IMR-90 (cell line): ENCODE results near the gene PTK6. TPM values are rescaled to one million over a fixed set of nuclear protein-coding genes. Genes with fewer than 3 reads are reported as not detected.

Source experiments
- ATAC-seq: fragments of 200-7000 bp; cut with Tn5 transposase; 2 replicates; pipeline ENCODE4 v1.9.1; 2020; ENCODE audit warnings: low read depth, mild to moderate bottlenecking, moderate library complexity
- BruUV-seq: library from RNA; stranded (reverse); fragments of 400-500 nt; replicated peaks from 2 replicates; lab custom pipeline; 2021; lab: Mats Ljungman, UMichigan
- CTCF ChIA-PET: fragments of 300-600 bp; formaldehyde crosslinking; extraction: SDS; loops from one replicate; lab custom pipeline; 2021; ENCODE audit warnings: antibody characterized with exemption; lab: Yijun Ruan, JAX
- POLR2A ChIA-PET: fragments of 300-600 bp; sonication (Branson Sonifier 250); formaldehyde crosslinking; loops from one replicate; lab custom pipeline; 2022; ENCODE audit warnings: antibody characterized with exemption; ENCODE audit not compliant: unreplicated experiment; lab: Charles Lee
- DNase-seq: peaks from one replicate; pipeline ENCODE4 v3.0.0; 2013
- H2AFZ ChIP-seq: replicated peaks from 2 replicates; pipeline ENCODE3; 2013; ENCODE audit warnings: low read length, mild to moderate bottlenecking; ENCODE audit not compliant: poor library complexity
- H2AK5ac ChIP-seq: 2 replicates; pipeline ENCODE4 v1.6.1; 2013; ENCODE audit warnings: low read depth, low read length, inconsistent platforms
- H2AK9ac ChIP-seq: replicated peaks from 2 replicates; pipeline ENCODE3; 2013; ENCODE audit warnings: mild to moderate bottlenecking, low read depth, low read length, moderate library complexity; ENCODE audit not compliant: poor library complexity
- H2BK120ac ChIP-seq: 2 replicates; pipeline ENCODE4 v1.6.1; 2013; ENCODE audit warnings: low read depth, low read length, inconsistent platforms
- H2BK15ac ChIP-seq: 3 replicates; pipeline ENCODE4 v1.6.1; 2013; ENCODE audit warnings: low read depth, low read length, inconsistent platforms
- H2BK20ac ChIP-seq: 2 replicates; pipeline ENCODE4 v1.6.1; 2013; ENCODE audit warnings: low read depth, mild to moderate bottlenecking, inconsistent platforms, low read length, moderate library complexity
- H2BK5ac ChIP-seq: 2 replicates; pipeline ENCODE4 v1.6.1; 2013; ENCODE audit warnings: mild to moderate bottlenecking, low read depth, low read length, inconsistent platforms; ENCODE audit not compliant: poor library complexity, severe bottlenecking
- H3K14ac ChIP-seq: replicated peaks from 2 replicates; pipeline ENCODE4 v1.6.1; 2013; ENCODE audit warnings: low read depth, low read length, inconsistent platforms
- H3K18ac ChIP-seq: 2 replicates; pipeline ENCODE4 v1.6.1; 2013; ENCODE audit warnings: low read depth, low read length, control low read depth
- H3K23ac ChIP-seq: 2 replicates; pipeline ENCODE4 v1.6.1; 2013; ENCODE audit warnings: low read depth, low read length, inconsistent platforms
- H3K27ac ChIP-seq: 2 replicates; pipeline ENCODE4 v1.5.1; 2013; ENCODE audit warnings: mild to moderate bottlenecking, control low read depth, low read length; ENCODE audit not compliant: insufficient read depth
- H3K27me3 ChIP-seq: 2 replicates; pipeline ENCODE4 v1.6.1; 2013; ENCODE audit warnings: low read length; ENCODE audit not compliant: control insufficient read depth, insufficient read depth
- H3K36me3 ChIP-seq: 2 replicates; pipeline ENCODE4 v1.6.1; 2013; ENCODE audit warnings: low read length, mixed read lengths; ENCODE audit not compliant: control insufficient read depth, insufficient read depth
- H3K4ac ChIP-seq: 2 replicates; pipeline ENCODE4 v1.6.1; 2013; ENCODE audit warnings: low read depth, low read length, inconsistent platforms
- H3K4me1 ChIP-seq: 2 replicates; pipeline ENCODE4 v1.6.1; 2013; ENCODE audit warnings: low read length, mixed read lengths; ENCODE audit not compliant: control insufficient read depth, insufficient read depth
- H3K4me2 ChIP-seq: 2 replicates; pipeline ENCODE4 v1.6.1; 2013; ENCODE audit warnings: low read depth, mild to moderate bottlenecking, control low read depth, low read length, moderate library complexity
- H3K4me3 ChIP-seq: 2 replicates; pipeline ENCODE4 v1.5.1; 2013; ENCODE audit warnings: low read depth, mild to moderate bottlenecking, control low read depth, low read length, moderate library complexity; ENCODE audit not compliant: insufficient read depth
- H3K56ac ChIP-seq: 2 replicates; pipeline ENCODE4 v1.6.1; 2013; ENCODE audit warnings: low read length, inconsistent platforms; ENCODE audit not compliant: insufficient read depth; ENCODE audit errors: extremely low read depth
- H3K79me1 ChIP-seq, 2 experiments: 2 replicates each; pipeline ENCODE4 v1.6.1; 2013; ENCODE audit warnings: low read length in 2 of 2, inconsistent platforms in 1 of 2, low read depth in 1 of 2
- H3K9ac ChIP-seq: 2 replicates; pipeline ENCODE4 v1.6.1; 2013; ENCODE audit warnings: low read depth, low read length, control low read depth
- H3K9me1 ChIP-seq: 2 replicates; pipeline ENCODE4 v1.6.1; 2013; ENCODE audit warnings: low read length, inconsistent platforms; ENCODE audit not compliant: insufficient read depth
- H3K9me3 ChIP-seq: 2 replicates; pipeline ENCODE4 v1.6.1; 2013; ENCODE audit warnings: low read length; ENCODE audit not compliant: control insufficient read depth, insufficient read depth
- H4K20me1 ChIP-seq: 2 replicates; pipeline ENCODE4 v1.6.1; 2013; ENCODE audit warnings: low read length, inconsistent platforms; ENCODE audit not compliant: insufficient read depth
- H4K5ac ChIP-seq: 2 replicates; pipeline ENCODE4 v1.6.1; 2013; ENCODE audit warnings: mild to moderate bottlenecking, low read depth, low read length, control low read depth
- H4K8ac ChIP-seq, 2 experiments: 2 replicates each; pipeline ENCODE4 v1.6.1; 2013; ENCODE audit warnings: low read depth in 2 of 2, low read length in 2 of 2, control low read depth in 1 of 2, inconsistent platforms in 1 of 2
- H4K91ac ChIP-seq: 2 replicates; pipeline ENCODE4 v1.6.1; 2013; ENCODE audit warnings: low read depth, low read length, inconsistent platforms; ENCODE audit not compliant: insufficient read depth
- CHD1 ChIP-seq: IDR thresholded peaks from 2 replicates; pipeline ENCODE4 v1.6.1; 2012; ENCODE audit warnings: low read depth, low read length, improper control_type of control experiment
- NFE2L2 ChIP-seq: fragments of 150-350 bp; IDR thresholded peaks from 2 replicates; pipeline ENCODE4 v1.6.1; 2016; ENCODE audit warnings: low read depth, mild to moderate bottlenecking, low read length
- POLR2A ChIP-seq: IDR thresholded peaks from 2 replicates; pipeline ENCODE4 v1.6.1; 2012; ENCODE audit warnings: mild to moderate bottlenecking, low read depth, low read length
- RAD21 ChIP-seq: IDR thresholded peaks from 2 replicates; pipeline ENCODE4 v1.6.1; 2012; ENCODE audit warnings: low read length, improper control_type of control experiment
- WGBS, 2 experiments: methylation state at CpG; one replicate each; pipeline versions ENCODE4 v1.1.5 to v1.1.7; 2013; ENCODE audit warnings: missing lambda C conversion rate in 2 of 2; ENCODE audit not compliant: insufficient read length in 1 of 2; ENCODE audit errors: extremely low coverage in 2 of 2; 5-methylcytosine and 5-hydroxymethylcytosine counted together
- dilution Hi-C: fragments of 300-500 bp; cut with HindIII; formaldehyde crosslinking; loops from one replicate; pipeline ENCODE4 v1.14.3; 2018; ENCODE audit warnings: low sequenced_read_pairs; ENCODE audit not compliant: unreplicated experiment
- in situ Hi-C: fragments of 300-500 bp; cut with MboI; formaldehyde crosslinking; loops from 3 replicates; pipeline ENCODE4 v1.14.3; 2019; ENCODE audit warnings: low sequenced_read_pairs, inconsistent platforms, mixed read lengths
- intact Hi-C: fragments of 100-400 bp; cut with micrococcal nuclease; formaldehyde crosslinking; loops from 2 replicates; pipeline ENCODE4 v1.10.0; 2022
- polyA plus RNA-seq, 3 experiments: library from polyadenylated mRNA; depleted of rRNA; stranded (reverse); fragments of >200 nt; gene quantifications; 2 replicates each; pipeline ENCODE4 v1.2.3, GENCODE V29; 2012; ENCODE audit warnings: low replicate concordance in 1 of 3
- total RNA-seq: library from RNA; depleted of rRNA; stranded (reverse); fragments of >200 nt; gene quantifications from 2 replicates; pipeline ENCODE4 v1.2.3, GENCODE V29; 2012

PTK6 gene
- total and polyA plus RNA-seq, 2 of the 4 experiments (the other 2 are of a cell fraction) = not detected

DNA sequence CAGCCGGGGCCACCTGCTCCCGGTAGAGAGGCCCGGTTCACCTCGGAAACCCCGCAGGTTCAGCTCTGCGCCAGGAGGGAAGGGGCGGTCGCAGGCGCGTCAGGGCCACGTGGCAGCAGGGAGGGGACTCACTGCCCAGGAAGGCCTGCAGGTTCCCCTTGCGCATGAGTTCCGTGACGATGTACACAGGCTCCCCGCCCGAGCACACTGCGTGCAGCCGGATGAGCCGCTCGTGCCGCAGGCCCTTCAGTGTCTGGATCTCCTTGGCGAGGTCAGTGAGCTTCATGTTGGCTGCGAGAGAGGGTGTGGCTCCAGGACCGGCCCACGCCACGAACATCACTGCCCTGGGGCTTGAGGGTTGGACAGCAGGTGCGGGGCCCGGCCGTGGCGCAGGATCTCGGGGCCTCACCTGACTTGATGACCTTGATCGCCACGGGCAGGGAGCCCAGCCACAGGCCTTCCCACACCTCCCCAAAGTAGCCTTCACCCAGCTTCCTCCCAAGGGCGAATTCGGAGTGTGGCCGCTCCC, 4.9 kb upstream of the PTK6 start:
- Histone ChIP-seq H3K9me1 (no peaks in the 10 kb centered on the region), H4K5ac (no peak overlapping the region), H3K79me1 (no peaks in the 10 kb centered on the region), H3K23ac (no peak overlapping the region), H3K14ac (no peak overlapping the region), H3K9me3 (no peaks in the 10 kb centered on the region), H4K20me1 (no peaks in the 10 kb centered on the region), H2BK5ac (no peak overlapping the region), H4K91ac (no peak overlapping the region), H3K56ac (no peak overlapping the region), H3K4me2 (no peak overlapping the region), H3K36me3 (no peaks in the 10 kb centered on the region), H2AK9ac (no peak overlapping the region), H4K8ac (no peak overlapping the region), H2AFZ (no peak overlapping the region), H2BK20ac (no peak overlapping the region), H3K4me3 (no peak overlapping the region), H3K4me1 (peaks cover 3% of the 10 kb centered on the region; the same call in 1 of the 2 replicates), H3K27ac (no peak overlapping the region), H3K9ac (no peak overlapping the region), H2BK15ac (no peak overlapping the region), H2BK120ac (no peak overlapping the region), H3K18ac (no peak overlapping the region), H3K4ac (no peak overlapping the region), H3K27me3 (peaks cover 20% of the 10 kb centered on the region; the same call in 1 of the 2 replicates), H2AK5ac (no peak overlapping the region)
- intact Hi-C loops (no loop called here), dilution Hi-C loops (no loop called here), in situ Hi-C loops (no loop called here)
- ChIA-PET CTCF (no interaction called here), POLR2A (no interaction called here)
- WGBS, 2 experiments = 91% methylated on average over 18 of the region's 36 CpGs; no CpG with 5 or more reads in 1 of the 2 experiments
- BruUV-seq = no TSS peak
- no peak for DNase-seq
- no peak for ATAC-seq
- TF ChIP-seq CHD1 (no peak), POLR2A (no peak), NFE2L2 (no peak), RAD21 (no peak)
